HepG2 (cell line): ENCODE measurements around the gene CDC42BPG. TPM values are rescaled to one million over a fixed set of nuclear protein-coding genes. Genes with fewer than 3 reads are reported as not detected.

Experiments
- ARNT ChIP-seq: fragments of 450-650 bp; IDR thresholded peaks from 2 replicates; pipeline ENCODE4 v1.6.1; 2017
- ELK4 ChIP-seq: sonication (generic); formaldehyde crosslinking; IDR thresholded peaks from 2 replicates; pipeline ENCODE4 v1.9.0; 2021; ENCODE audit warnings: missing genetic modification reagents, borderline replicate concordance
- GZF1 ChIP-seq: sonication (generic); formaldehyde crosslinking; IDR thresholded peaks from 2 replicates; pipeline ENCODE4 v1.5.1; 2020; ENCODE audit warnings: mild to moderate bottlenecking, missing genetic modification reagents
- KAT8 ChIP-seq: IDR thresholded peaks from 2 replicates; pipeline ENCODE4 v1.6.1; 2016; ENCODE audit warnings: missing genetic modification reagents, missing compliant biosample characterization
- NFATC3 ChIP-seq: sonication (generic); formaldehyde crosslinking; IDR thresholded peaks from 2 replicates; pipeline ENCODE4 v1.5.1; 2020; ENCODE audit warnings: mild to moderate bottlenecking, missing genetic modification reagents
- REL ChIP-seq: sonication (generic); formaldehyde crosslinking; conservative IDR thresholded peaks from 2 replicates; pipeline ENCODE4 v1.8.0; 2022; ENCODE audit warnings: mild to moderate bottlenecking, missing genetic modification reagents, moderate library complexity
- REPIN1 ChIP-seq: sonication (generic); formaldehyde crosslinking; IDR thresholded peaks from 2 replicates; pipeline ENCODE4 v1.8.0; 2022; ENCODE audit warnings: missing genetic modification reagents, low read depth, mild to moderate bottlenecking, borderline replicate concordance
- SMARCE1 ChIP-seq: fragments of 450-650 bp; IDR thresholded peaks from 2 replicates; pipeline ENCODE4 v1.6.1; 2017; ENCODE audit warnings: borderline replicate concordance
- SYNCRIP ChIP-seq: fragments of 200-400 bp; formaldehyde crosslinking; IDR thresholded peaks from 2 replicates; pipeline ENCODE4 v1.6.1; 2018; ENCODE audit warnings: mild to moderate bottlenecking, low read depth, low read length; ENCODE audit not compliant: insufficient read depth
- TBL1XR1 ChIP-seq: fragments of 150-350 bp; IDR thresholded peaks from 2 replicates; pipeline ENCODE4 v1.6.1; 2014; ENCODE audit warnings: borderline replicate concordance, low read length; ENCODE audit not compliant: partially characterized antibody
- TCF7L2 ChIP-seq: IDR thresholded peaks from 2 replicates; pipeline ENCODE4 v1.6.1; 2011; ENCODE audit warnings: mild to moderate bottlenecking, low read depth, low read length, moderate library complexity
- ZNF253 ChIP-seq: sonication (generic); formaldehyde crosslinking; IDR thresholded peaks from 2 replicates; pipeline ENCODE4 v1.8.0; 2022; ENCODE audit warnings: mild to moderate bottlenecking, missing genetic modification reagents, borderline replicate concordance
- ZNF280D ChIP-seq: sonication (generic); formaldehyde crosslinking; IDR thresholded peaks from 2 replicates; pipeline ENCODE4 v1.5.1; 2020; ENCODE audit warnings: mild to moderate bottlenecking, missing genetic modification reagents
- ZNF30 ChIP-seq: sonication (generic); formaldehyde crosslinking; IDR thresholded peaks from 2 replicates; pipeline ENCODE4 v1.5.0; 2020; ENCODE audit warnings: mild to moderate bottlenecking, missing genetic modification reagents
- ZNF343 ChIP-seq: sonication (generic); formaldehyde crosslinking; IDR thresholded peaks from 2 replicates; pipeline ENCODE4 v1.4.0; 2020; ENCODE audit warnings: mild to moderate bottlenecking, missing genetic modification reagents
- ZNF484 ChIP-seq: sonication (generic); formaldehyde crosslinking; IDR thresholded peaks from 2 replicates; pipeline ENCODE4 v1.5.1; 2020; ENCODE audit warnings: mild to moderate bottlenecking, low read depth, missing genetic modification reagents, borderline replicate concordance
- ZNF563 ChIP-seq: sonication (generic); formaldehyde crosslinking; IDR thresholded peaks from 2 replicates; pipeline ENCODE4 v1.8.0; 2022; ENCODE audit warnings: mild to moderate bottlenecking, moderate library complexity, missing genetic modification reagents
- ZNF570 ChIP-seq: sonication (generic); formaldehyde crosslinking; IDR thresholded peaks from 2 replicates; pipeline ENCODE4 v1.4.0; 2020; ENCODE audit warnings: mild to moderate bottlenecking, missing genetic modification reagents, borderline replicate concordance
- ZNF678 ChIP-seq: sonication (generic); formaldehyde crosslinking; IDR thresholded peaks from 2 replicates; pipeline ENCODE4 v1.4.0; 2020; ENCODE audit warnings: mild to moderate bottlenecking, missing genetic modification reagents
- ZNF782 ChIP-seq: sonication (generic); formaldehyde crosslinking; IDR thresholded peaks from 2 replicates; pipeline ENCODE4 v1.4.0; 2020; ENCODE audit warnings: missing genetic modification reagents, mild to moderate bottlenecking, borderline replicate concordance
- ZSCAN22 ChIP-seq: sonication (generic); formaldehyde crosslinking; IDR thresholded peaks from 2 replicates; pipeline ENCODE4 v1.4.0; 2020; ENCODE audit warnings: mild to moderate bottlenecking, missing genetic modification reagents
- polyA plus RNA-seq, 8 experiments: library from polyadenylated mRNA; depleted of rRNA in 3 of 8; stranded (reverse) in 7 of 8; unstranded in 1 of 8; fragments of >200 nt; fragmentation: Illumina TruSeq in 4 of 8; extraction: Trizol in 4 of 8; gene quantifications; 2 replicates each; pipeline versions ENCODE4 v1.2.1 to v1.2.3, GENCODE V29; 2011 to 2016; ENCODE audit warnings: low read depth in 4 of 8, missing spikeins in 1 of 8, mixed read lengths in 1 of 8; ENCODE audit not compliant: insufficient read depth in 1 of 8
- total RNA-seq, 5 experiments: library from RNA; depleted of rRNA; stranded (reverse); fragments of >200 nt; fragmentation: Illumina TruSeq; extraction: Trizol; gene quantifications; 2 replicates each; pipeline ENCODE4 v1.2.3, GENCODE V29; 2016; ENCODE audit warnings: low read depth in 1 of 5
- TF ChIP-seq, protein P1 (sequence below): sonication (generic); formaldehyde crosslinking; IDR thresholded peaks from 2 replicates; pipeline ENCODE4 v1.4.0; 2020; ENCODE audit warnings: mild to moderate bottlenecking, low read depth, missing genetic modification reagents
- TF ChIP-seq, protein P2 (sequence below): sonication (generic); formaldehyde crosslinking; IDR thresholded peaks from 2 replicates; pipeline ENCODE4 v1.4.0; 2020; ENCODE audit warnings: mild to moderate bottlenecking, missing genetic modification reagents, borderline replicate concordance

CDC42BPG gene
- total and polyA plus RNA-seq, 2 of the 13 experiments (the other 11 are each of a cell fraction or from before 2014, with no cell fraction given): 0.55 to 1.4 TPM

GRCh38 chr11:64870176-64870892 is 25.9 kb upstream of the CDC42BPG start (continued):
- no peak for TF ChIP-seq ELK4 (CRISPR knock-in tag)
- no peak for TF ChIP-seq ZNF30
- no peak for TF ChIP-seq NFATC3
- TF ChIP-seq GZF1 (CRISPR knock-in tag): no peak
- no peak for TF ChIP-seq TCF7L2
- no peak for TF ChIP-seq ZNF570
- TF ChIP-seq SYNCRIP: no peak
- TF ChIP-seq, protein P1, sequence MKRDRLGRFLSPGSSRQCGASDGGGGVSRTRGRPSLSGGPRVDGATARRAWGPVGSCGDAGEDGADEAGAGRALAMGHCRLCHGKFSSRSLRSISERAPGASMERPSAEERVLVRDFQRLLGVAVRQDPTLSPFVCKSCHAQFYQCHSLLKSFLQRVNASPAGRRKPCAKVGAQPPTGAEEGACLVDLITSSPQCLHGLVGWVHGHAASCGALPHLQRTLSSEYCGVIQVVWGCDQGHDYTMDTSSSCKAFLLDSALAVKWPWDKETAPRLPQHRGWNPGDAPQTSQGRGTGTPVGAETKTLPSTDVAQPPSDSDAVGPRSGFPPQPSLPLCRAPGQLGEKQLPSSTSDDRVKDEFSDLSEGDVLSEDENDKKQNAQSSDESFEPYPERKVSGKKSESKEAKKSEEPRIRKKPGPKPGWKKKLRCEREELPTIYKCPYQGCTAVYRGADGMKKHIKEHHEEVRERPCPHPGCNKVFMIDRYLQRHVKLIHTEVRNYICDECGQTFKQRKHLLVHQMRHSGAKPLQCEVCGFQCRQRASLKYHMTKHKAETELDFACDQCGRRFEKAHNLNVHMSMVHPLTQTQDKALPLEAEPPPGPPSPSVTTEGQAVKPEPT (CRISPR knock-in tag): no peak
- no peak for TF ChIP-seq ZNF484 (CRISPR knock-in tag)
- TF ChIP-seq TBL1XR1: no peak
- no peak for TF ChIP-seq ZSCAN22 (CRISPR knock-in tag)
- no peak for TF ChIP-seq ZNF678 (CRISPR knock-in tag)
- no peak for TF ChIP-seq ARNT
- TF ChIP-seq REL (CRISPR knock-in tag): no peak
- peak; percentile 35; the same call in 1 of the 2 replicates for TF ChIP-seq REPIN1 (CRISPR knock-in tag)
- TF ChIP-seq ZNF280D (CRISPR knock-in tag): 0 out of 2 replicates have a peak, but pooled peaks have one; percentile 8
- no peak for TF ChIP-seq ZNF782 (CRISPR knock-in tag)
- TF ChIP-seq SMARCE1: no peak
- no peak for TF ChIP-seq ZNF253 (CRISPR knock-in tag)
- TF ChIP-seq ZNF563 (CRISPR knock-in tag): peak; percentile 41; the same call in 1 of the 2 replicates
- TF ChIP-seq KAT8: peak; percentile 15; the same call in 1 of the 2 replicates
- no peak for TF ChIP-seq ZNF343 (CRISPR knock-in tag)
- TF ChIP-seq, protein P2, sequence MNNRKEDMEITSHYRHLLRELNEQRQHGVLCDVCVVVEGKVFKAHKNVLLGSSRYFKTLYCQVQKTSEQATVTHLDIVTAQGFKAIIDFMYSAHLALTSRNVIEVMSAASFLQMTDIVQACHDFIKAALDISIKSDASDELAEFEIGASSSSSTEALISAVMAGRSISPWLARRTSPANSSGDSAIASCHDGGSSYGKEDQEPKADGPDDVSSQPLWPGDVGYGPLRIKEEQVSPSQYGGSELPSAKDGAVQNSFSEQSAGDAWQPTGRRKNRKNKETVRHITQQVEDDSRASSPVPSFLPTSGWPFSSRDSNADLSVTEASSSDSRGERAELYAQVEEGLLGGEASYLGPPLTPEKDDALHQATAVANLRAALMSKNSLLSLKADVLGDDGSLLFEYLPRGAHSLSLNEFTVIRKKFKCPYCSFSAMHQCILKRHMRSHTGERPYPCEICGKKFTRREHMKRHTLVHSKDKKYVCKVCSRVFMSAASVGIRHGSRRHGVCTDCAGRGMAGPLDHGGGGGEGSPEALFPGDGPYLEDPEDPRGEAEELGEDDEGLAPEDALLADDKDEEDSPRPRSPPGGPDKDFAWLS: no peak
